NOMO-1 (cell line): ENCODE data around the gene ATG7.
A peak's percentile ranks its signal among the peaks of the same experiment; 100 is the strongest.
"Not testable (repeated sequence)": the region's sequence is repeated elsewhere in the genome, so short reads cannot be mapped to it uniquely, and the experiment has no call there.

Experiments used
- DNase-seq, 2 experiments: peaks; one replicate each; lab custom pipeline; 2025; ENCODE audit not compliant: unreplicated experiment in 2 of 2; lab: John Stamatoyannopoulos, UW

Gene ATG7

DNA sequence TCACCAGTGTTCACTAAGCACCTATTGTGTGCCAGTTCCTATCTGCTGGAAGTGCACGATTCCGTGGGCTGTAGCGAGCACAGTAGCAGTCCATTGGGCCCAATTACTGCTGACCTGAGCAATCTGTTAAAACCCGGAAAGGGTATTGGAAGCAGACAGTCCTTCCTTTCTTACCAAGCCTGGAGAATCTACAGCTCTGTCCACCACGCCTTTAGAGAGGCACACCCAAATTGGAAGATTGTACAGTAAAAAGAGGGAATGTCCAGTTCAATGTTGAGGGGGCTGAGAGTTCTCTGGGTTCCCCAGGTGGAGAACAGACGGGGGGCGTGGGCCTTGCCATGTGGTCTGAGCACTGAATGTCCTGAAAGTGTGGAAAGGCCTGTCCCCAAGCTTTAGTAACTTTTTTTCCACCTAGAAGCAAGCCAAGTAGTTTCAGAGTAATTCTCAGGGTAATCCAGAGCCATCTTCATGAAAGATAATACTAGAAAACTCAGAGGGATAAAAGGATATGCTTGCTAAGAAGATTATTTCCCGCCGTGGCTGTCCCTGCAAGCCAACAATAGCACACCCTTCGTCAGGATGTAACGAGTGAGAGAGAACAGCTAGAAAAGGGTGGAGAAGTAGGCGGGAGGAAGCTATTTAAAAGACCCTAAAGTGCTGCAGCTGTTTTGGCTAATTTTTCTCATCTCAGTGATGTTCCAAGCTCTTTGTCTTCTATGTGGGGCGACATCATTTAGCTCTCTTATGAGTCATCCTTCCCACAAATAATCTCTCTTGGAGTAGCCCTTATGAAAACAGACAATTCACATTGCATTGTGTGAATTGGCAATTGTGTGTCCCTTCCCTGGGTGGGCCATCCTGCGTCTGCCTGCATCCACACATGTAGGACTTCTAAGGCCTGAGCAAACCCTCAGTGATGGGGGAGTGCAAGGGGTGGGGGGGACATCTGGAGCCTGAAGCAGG, 181.0 kb downstream of the ATG7 start:
- DNase-seq, result peak in 1 of 2 experiments; percentile 5

DNA sequence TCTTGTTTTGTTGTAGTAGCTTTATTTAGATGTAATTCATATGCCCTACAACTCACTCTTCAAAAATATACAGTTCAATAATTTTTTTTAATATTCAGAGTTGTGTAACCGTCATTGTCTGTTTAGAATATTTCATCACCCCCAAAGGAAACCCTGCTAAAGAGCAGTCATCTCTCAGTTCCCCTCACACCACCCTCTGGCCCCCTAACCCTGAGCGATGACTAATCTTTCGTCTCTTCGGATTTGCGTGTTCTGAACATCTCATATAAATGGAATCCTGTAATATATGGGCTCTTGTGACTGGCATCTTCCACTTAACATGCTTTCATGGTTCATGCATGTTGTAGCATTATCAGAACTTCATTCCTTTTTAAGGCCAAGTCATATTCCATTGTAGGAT, 183.8 kb downstream of the ATG7 start:
- DNase-seq, result peak; percentile 86 to 91

DNA sequence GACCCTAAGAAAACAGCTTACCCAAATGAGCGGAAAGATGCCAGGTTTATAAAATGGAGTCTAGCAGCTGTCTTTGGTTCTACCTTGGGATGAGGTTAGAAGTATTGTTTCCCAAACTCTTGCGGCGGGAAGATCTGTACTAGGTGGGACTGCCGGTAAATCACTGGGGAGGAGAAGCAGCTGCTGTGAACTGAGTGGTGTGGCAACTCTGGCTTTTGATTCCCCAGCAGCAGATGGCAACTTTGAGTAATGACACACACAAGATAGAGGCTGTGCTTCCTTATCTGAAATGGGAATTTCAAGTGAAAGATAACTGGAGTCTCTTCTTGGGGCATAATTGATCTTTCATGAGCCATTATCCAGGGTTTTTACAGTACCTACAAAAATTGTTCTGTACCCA, 184.9 kb downstream of the ATG7 start:
- DNase-seq, result no peak

DNA sequence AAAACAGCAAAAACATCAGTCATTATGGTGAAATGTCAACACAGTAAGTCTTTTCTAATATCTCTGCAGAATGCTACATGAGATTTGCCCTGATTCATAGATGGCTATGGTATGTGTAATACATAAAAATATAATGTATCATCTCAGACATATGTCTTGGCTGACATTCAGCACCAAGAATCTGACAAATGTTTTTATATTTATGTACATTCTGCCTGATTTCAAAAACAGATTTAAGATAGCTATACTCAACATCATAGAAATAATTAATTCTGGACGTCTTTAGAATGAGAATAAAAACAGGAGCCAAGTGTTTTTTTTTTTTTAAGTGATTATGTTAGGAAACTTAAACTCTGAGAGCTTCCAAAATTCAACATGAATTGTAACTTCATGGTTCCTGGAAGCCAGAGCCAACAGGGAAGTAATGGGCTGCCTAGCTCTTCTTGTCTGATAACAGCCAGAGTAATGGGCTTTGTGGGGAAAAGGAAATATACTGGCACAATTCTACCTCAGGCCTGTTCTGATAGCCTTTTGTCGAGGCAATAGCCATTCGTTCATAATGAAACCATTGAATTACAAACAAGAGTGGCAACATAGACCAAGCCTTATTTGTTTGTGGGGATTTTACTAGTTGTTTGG, 187.1 kb downstream of the ATG7 start:
- no peak for DNase-seq

DNA sequence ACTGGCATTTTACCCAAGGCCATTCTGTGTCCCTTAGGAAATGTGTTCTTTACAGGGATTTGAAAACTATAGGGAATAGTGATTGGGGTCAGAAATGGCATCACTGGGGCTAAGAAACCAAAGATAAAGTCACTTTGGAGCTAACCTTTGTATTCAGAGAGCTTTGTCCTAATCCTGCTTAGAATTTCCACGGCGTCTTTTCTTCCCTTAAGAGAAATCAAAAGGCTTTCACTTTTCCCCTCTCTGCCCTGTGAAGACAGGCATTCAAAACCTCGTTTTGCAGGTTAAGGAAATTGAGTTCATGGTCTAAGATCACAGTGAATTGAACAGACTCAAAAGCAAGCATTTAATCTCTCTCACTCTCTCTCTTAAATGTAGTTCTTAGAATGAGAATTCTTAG, 189.0 kb downstream of the ATG7 start:
- DNase-seq, result no peak

DNA sequence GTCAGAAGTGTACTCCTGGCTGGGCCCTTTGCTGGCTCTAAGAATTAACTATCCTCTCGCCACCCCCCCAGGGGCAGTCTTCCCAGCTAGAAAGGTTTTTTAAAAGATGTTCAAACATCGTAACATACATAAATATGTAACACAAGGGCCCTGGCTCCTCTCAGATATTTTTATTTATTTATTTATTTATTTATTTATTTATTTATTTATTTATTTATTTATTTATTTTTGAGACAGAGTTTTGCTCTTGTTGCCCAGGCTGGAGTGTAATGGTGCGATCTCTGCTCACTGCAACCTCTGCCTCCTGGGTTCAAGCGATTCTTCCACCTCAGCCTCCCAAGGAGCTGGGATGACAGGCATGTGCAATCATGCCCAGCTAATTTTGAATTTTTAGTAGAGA, 190.5 kb downstream of the ATG7 start:
- not testable (repeated sequence) for DNase-seq

DNA sequence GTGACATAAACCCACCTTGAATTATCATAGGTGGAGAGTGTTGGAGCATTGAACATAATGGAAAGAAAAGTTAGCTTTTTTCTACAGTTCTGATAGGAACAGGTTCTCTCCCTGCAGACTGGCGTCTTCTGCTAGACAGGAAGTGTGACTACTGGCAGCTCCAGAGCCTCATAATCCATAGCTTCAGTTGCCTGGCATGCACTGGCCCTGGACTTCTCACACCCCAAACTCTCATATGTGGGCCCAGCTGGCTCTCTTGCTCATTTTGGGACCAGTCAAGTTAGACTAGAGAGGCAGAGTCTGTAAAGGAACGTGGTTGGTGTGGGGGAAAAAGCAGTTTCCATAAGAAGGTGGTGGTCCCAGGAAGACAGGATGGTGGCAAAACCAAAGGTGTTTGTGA, 191.4 kb downstream of the ATG7 start:
- no peak for DNase-seq

DNA sequence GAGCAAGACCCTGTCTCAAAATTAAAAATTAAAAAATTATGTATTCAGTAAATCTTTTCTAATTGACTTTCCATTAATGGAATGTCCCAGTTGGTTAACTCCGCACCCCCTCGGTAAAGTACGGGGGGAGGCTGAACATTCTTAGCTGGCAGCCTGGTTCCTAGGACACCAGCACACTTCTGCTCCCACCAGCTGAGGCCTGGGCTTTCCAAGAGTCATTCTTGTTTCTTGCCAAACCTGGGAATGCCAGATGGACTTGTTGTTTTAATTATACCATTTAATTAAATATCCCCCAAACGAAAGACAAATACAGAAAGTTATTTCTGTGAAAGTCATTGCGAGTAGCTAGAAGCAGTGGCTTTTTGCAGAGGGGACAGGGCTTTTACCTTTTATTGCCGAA, 192.2 kb downstream of the ATG7 start:
- DNase-seq, result no peak

DNA sequence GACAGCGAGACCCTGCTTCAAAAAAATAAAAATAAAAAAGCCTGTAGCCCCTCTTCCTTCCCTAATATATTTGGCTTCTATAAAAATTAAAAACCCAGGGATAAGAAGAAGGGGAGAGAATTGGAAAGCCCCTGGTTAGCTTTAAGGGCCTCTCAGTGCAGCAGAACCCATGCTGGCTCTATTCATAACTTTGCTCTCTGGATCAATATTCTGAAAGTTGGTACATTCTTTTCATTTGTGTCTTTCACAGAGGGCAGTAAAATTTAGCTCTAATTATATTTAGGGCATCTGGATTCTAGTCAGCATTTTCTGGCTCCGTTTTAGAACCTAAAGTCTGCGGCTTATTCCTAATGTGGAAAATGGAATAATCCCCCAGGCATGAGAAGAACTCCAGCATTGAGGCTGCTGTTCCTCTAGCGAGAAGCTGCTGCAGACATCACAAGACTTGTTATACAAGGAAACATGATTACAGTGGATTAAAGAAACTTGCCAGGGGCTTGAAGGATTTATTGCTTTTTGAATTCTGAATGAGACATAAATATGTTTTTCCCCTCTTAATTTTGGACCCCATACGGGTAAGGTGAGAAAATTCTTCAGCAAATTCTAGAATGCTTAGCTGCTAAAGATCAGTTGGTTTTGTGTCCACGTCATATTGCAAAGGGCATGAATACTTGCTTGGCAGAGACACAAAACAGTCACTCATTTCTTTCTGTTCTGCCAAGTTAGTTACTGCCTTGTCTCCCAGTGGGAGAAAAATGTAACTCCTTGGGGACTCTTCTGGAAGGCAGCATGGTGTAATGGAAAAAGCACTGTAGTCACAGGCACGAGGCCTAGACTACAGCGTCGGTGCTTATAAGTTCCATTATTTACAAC, 193.8 kb downstream of the ATG7 start:
- DNase-seq, result no peak

DNA sequence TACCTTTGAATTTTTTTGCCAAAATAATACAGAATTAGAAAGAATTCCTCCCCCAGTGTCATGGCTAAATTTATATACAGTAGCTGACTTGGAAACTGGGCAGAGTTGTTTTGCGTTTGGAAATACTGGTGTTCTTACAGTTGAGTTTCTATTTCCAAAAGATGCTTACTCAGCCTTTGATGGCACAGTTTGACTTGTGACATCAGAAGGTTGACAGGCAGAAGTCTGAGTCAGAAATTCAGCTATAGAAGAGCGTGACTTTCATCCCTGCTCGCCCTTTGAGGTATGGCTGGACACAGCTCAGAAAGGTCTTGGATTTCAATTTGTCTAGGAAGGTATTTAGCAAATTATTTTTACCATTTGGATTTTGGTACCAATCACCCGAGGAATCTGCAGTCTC, 195.7 kb downstream of the ATG7 start:
- DNase-seq, result no peak

DNA sequence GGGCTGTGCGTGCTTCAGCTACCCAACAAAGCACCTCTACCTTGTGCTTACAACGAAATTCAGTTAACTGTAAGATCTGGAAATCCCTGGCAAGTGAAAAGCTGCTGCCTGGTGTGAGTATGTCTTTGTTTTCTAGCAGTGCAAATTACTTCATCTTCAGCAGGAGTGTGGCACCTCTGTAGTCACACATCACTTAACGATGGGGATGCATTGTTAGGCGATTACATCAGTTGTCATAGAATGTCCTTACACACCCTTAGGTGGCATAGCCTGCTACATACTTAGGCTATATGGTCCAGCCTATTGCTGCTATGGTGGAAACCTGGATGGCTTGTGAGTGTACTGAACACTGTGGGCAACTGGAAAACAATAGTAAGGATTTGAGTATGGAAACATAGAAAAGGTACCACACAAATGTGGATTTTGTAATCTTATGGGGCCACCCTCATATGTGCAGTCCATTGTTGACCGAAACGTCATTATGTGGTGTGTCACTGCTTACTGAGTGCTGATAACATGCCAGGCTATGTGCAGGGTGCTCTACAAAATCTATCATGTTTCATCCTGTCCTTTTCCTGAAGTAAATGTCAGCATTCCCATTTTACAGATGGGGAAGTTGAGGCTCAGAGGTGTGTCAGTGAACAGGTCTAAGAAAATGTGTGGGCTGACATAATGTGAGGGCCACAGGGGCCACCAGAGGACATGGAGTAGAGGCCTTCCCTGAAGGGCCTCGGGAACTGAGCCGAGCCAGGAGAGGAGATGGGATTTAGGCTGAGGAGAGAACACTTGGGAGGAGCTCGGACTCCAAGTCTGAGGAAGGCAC, 198.0 kb downstream of the ATG7 start:
- no peak for DNase-seq

DNA sequence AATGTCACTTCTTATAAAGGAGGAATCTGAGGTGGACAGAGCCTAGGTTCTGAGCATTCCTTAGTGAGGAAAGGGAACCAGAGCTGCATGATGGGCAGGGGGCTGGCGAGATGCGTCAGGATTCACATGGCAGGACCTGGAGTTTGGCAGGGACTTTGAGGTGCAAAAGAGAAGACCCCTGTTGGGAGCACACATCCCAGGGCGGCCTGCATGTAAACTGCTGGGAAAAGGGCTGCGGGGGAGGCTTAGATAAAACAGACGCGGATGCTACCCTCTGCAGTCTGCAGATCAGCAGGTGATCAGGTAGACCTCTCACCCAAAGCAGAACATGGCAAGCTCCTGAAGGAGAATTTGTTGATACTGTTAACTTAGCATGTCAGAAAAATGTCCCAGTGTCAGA, 203.1 kb downstream of the ATG7 start:
- no peak for DNase-seq

DNA sequence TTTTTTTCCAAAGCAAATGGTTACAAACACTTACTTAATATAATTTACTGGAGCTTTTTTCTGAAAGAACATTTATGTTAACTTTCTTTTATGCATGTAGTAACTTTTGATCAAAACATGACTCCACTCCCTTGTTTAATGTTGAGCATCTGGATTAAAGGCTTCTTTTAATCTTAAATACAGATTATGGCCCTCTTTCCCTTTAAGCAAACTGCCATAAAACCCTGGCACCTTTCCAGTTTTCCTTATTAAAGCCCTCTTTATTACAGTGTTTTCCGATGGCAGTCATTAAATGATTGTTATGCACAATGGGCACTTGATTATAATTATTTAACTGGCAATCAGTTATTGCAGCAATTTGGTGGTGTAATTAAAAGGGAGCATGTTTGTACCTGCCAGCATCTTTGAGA, 204.5 kb downstream of the ATG7 start:
- DNase-seq, result no peak

DNA sequence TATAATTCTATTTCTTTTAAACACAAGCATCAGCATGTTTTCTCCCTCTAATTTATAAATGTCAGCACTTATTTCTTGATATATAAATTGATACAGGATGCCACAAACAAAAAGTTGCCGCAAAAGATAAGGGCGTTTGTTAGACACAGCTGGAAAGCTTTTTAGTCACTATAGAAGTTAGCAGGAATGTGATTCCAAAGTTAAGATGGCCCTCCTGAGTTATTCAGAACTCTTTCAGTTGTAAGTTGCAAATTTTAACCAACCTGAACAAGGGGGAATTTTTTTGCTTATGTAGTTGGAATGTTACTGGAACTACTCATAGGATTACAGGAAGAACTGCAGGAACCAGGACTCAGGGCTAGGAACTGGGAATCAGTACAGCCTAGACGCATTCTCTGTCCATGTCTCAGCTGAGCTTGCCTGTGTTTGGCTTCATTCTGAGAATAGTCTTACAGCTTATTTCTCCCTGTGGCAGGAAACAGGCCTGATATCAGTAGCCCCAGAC, 205.3 kb downstream of the ATG7 start:
- DNase-seq, result no peak

DNA sequence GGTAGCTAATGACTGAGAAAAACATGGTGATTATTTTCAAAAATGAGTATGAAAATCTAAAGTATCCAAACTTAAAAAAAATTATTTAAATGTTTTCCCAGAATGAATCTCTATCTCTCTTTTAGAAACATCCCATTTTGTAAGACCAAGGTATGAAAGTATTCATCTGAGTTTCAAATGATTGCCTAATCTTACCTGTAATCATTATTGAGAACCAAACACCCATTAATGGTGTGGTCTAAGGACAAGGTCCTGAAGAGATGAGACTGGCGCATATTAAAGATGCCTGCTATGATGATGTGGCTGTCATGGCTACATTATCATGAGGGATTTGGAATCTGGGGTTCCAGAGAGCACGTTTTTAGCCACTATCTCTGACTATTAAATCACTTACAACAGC, 206.0 kb downstream of the ATG7 start:
- no peak for DNase-seq

DNA sequence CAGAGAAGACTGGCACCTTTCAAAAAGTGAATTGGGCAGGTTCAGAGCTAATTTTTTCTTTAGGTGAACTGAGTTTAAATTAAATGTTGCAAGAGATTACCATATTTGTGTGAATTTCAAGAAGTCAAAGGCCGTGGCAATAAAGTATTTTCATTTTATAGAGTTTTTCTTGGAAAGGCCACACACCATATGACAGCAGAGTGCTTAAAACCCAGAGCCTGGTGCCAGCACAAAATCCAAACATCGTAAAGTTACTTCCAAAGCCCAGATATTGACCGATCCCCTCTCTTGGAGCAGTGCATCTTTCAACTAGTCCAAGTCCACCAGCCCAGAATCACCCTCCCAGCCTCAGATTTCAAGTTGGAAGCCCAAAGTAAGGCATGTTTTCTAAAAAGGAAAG, 207.0 kb downstream of the ATG7 start:
- DNase-seq, result no peak

DNA sequence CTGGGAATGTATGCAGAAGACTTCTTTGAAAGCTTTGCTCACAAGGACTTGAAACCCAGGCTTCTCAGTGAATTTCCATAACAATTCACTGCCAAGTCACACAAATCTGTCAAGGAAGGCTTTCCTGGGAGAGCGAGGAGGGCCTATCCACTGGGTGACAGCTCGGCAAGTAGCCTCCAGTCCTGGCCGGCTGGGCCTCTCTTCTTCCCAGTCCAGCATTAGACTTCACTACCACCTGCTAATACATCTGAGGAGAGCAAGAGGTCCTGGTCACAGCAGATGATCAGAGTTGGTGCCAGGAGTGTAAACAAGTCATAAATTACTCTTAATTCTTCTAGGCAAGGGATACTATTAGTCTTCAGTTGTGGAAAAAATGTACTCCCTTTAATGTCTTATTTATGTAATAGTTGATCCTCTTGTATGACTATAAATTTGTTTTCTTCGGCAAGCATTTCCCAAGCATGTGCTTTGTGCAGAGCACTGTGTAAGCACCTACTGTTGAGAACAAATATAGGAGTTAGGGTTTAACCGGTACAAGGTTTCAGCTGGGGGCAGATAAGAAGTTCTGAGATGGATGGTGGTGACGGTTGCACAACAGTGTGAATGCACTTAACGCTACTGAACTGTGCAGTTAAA, 208.6 kb downstream of the ATG7 start:
- DNase-seq, result no peak

DNA sequence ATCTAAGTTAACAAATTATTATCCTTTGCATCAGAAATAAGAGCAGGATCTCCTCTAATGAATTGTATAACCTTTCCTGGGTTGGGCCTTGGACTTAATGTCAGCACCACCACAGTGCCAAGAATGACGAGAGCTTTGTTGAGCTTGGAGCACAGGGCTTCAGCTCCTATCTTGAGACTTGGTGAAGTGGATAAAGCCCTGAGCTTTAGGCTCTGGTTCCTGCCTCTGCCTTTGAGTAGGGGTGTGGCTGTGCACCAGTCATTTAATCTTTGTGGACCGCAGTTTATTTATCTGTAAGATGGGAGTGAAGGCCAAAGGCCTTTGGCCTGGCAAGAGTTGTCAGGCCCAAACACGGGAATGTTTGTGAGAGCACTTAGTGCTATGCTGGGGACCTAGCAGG, 209.4 kb downstream of the ATG7 start:
- DNase-seq, result no peak

DNA sequence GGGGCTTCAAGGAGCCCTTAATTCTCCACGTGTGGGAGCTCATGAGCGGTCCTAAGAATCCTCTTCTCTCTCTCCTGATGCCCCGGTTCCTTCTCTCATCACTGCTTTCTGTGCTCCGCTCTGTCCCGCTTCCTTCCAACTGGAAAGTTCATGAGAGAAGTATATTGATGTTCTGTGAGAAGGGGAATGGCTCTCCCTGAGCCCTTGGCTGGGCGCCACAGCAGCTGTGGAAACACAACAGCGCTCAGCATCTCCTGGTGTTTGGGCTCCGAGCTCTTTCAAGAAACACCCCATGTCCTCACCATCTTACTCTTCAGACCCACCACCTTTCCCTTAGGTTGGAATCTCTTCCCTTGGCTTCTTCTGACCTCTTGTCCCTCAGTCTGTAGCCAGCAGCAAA, 209.8 kb downstream of the ATG7 start:
- no peak for DNase-seq

DNA sequence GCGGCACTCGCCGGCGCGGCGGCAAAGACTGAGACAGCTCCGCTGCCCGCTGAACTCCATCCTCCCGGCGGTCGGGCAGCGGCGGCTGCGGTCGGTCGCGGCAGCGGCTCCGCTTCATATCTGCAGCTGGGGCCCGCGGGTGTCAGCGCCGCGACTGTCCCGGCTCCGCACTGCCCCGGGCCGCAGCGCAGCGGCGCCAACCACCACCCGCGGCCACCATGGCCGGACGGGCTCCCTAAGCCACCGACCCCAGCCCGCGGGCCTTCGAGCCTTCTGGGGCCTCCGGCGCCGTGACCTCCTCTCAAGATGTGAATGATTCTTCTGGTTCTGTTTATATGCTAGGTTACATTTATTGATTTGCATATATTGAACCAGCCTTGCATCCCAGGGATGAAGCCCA, 216.2 kb downstream of the ATG7 start:
- not testable (repeated sequence) for DNase-seq
